GM18951 (cell line): ENCODE results near the gene GPBP1.
"Not testable (repeated sequence)": the region's sequence is repeated elsewhere in the genome, so short reads cannot be mapped to it uniquely, and the experiment has no call there.

Experiments used
- POLR2A ChIP-seq: IDR thresholded peaks from 4 replicates; pipeline ENCODE4 v1.6.1; 2011; ENCODE audit warnings: mild to moderate bottlenecking; ENCODE audit not compliant: insufficient read length, insufficient read depth; ENCODE audit errors: extremely low read depth
- in situ Hi-C: fragments of 300-500 bp; cut with MboI; formaldehyde crosslinking; loops from one replicate; pipeline ENCODE4 v1.12.0; 2022; ENCODE audit warnings: low sequenced_read_pairs, mixed read lengths, inconsistent platforms; ENCODE audit not compliant: unreplicated experiment

GPBP1 gene

DNA sequence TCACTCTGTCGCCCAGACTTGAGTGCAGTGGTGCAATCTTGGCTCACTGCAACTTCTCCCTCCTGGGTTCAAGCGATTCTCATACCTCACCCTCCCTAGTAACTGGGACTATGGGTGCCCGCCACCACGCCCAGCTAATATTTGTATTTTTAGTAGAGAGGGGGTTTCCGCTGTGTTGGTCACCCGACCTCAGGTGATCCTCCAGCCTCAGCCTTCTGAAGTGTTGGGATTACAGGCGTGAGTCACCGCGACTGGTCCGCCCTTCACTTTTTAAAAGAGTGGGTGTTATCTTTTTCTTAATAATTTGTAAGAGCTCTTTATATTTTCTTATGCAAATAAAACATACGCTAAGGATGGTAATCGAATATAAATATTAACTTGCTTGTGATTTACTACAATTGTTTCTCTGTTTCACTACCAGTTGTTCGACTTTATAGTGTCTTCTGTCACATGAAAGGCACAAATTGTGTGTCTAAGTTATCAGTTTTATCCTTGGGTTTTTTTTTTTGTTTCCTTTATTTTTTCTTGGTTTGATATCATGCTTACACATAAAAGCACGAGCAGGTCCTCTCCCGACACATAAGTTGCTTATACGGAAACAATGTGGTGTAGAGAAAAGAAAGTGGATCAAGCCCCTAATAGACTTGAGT is 1.9 kb upstream of the GPBP1 start:
- in situ Hi-C loops, result no loop called here
- TF ChIP-seq POLR2A, result no peak

DNA sequence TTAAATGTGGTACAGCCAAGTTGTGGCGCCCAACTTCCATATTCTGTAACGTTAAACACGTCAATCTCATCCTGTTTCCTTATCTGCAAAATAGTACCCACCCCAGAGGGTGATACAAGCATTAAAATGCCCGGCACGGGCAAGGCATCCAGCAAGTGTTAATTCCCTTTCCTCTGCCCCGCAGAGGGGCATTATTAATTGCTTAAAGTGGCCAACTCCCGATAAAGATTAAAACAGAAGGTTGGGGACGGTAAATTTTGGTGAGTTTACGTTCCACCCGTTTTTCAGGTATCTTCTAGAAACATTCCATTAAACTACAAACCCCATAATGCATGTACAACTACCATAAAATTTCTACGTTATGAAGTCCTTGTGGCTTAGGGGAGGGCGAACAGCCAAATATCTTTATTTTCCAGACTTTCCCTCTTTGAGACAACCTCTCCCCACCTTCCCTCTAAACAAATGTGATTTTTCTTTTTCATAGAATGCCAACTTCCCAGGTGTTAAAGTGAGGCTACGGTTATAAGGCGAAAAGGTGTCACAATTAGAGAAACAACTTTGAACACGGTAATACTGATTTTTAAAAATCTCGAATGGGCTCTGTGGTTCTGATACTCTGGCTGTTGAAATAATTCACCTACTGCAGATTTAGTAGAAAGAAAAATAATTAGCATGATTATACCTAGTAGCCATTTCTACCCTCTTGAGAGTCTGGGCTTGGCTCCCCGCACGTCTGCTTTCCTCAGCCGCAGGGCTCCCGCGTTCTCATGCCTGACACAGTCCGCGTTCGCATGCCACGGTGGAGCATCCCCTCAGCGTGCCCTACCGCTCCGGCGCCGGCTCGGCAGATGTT is 1.2 kb upstream of the GPBP1 start:
- in situ Hi-C loops, result no loop called here
- no peak for TF ChIP-seq POLR2A

DNA sequence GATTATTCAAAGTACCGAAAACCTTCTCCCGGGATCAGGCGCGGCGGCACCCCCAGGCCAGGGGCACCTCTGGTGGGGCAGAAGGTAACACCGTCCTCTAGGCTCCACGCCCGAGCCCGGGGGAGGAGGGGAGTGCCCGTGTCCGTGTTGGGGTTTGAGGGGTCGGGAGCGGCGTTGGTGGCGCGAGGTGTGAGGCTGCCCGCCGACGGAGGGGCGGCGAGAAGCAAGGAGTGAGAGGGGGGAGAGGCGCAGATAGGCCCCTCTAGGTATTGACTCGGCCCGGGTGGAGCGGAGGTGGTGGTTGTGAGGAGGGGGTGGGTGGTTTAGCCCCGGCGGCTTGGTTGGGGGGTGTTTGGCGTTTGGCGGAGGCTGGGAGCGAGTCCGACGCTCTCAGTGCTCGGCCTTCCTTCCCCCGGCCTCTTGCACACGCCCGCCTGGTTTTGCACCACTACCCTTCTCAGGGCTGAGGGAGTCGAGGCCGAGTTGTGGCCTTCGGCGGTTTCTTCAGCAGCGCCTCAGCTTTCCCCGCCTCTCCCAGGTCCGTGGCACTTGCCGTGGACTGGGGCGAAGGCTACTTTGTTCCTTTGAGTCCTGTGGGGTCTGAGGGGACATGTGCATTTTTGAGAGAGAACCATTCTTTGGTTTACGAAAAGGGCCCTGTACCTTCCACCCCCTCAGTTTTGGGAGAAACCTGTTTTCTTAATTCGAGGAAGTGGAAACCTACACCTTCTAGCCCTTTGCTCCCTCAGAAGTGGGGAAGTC is 450 bp downstream of the GPBP1 start:
- in situ Hi-C loops, result no loop called here
- TF ChIP-seq POLR2A, result peak; percentile 19

DNA sequence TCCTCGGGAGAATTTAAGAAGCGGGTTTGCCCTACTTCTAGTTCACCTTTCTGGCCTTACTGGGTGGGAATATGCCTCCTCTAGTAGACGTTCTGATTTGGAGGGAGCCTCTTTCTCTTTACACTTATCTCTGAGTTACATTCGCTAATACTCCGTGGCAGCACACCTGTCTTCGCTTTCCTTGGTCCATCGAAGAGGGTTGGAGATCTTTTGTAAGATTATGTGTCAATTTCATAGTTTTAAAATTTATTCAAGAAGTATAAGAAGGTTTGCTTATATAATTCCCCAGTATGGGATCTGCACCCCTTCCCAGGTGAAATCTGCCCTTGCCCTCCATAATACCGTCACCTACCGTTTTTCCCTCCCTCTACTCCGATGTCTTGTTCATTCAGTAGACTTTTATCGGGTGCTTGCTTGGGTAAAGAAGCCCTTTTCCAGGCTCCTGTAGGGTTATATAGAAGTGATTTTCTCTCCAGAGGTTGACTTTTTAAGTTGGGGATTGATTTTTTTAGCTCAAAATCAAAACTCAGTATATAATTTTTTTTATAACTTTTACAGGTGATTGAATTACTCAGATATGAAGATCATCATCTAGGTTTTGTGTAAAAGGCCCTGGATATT is 1.1 kb downstream of the GPBP1 start:
- no peak for TF ChIP-seq POLR2A
- in situ Hi-C loops, result no loop called here

- in situ Hi-C loops, result no loop called here
- TF ChIP-seq POLR2A, result no peak
Observed at GRCh38 chr5:57175551-57176309, 1.9 kb downstream of the GPBP1 start.

DNA sequence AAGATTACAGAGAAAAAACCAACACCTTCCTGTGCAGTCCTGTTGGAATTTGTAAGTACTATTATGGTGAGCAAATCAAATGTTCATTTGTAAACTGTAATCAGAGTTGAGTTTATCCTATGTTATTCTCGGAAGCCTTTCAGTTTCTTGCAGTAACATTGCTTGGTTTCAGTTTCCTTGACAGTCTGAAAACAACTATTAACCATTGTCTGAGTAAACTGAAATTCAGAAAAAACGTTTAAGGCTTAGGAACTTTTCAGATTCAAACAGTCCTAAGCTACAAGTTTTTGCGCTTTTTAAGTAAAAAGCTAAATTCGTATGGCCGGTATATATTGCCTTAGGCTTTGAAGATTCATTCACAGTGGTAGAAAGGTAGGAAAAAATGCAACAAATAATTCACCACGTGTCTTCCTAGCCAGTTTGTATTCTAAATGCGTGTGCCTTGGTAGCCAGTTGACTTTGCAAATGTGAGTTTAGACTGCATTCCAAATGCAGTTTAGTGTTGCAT is 2.5 kb downstream of the GPBP1 start:
- no peak for TF ChIP-seq POLR2A
- in situ Hi-C loops, result no loop called here

GRCh38 chr5:57177479-57178156 is 3.8 kb downstream of the GPBP1 start:
- TF ChIP-seq POLR2A, result no peak
- in situ Hi-C loops, result no loop called here

DNA sequence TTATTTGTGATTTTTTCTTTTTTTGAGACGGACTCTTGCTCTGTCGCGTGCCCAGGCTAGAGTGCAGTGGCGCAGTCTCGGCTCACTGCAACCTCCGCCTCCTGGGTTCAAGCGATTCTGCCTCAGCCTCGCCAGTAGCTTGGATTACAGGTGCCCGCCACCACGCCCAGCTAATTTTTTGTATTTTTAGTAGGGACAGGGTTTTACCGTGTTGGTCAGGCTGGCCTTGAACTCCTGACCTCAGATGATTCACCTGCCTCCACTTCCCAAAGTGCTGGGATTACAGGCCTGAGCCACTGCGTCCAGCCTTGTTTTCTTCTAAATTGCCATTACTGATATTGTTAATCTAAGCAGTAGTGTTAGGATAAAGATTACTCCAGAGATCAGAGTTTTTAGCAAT is 4.4 kb downstream of the GPBP1 start:
- in situ Hi-C loops, result not testable (repeated sequence)

- no peak for TF ChIP-seq POLR2A
- in situ Hi-C loops, result no loop called here
Observed at GRCh38 chr5:57179262-57180200, 5.7 kb downstream of the GPBP1 start.

DNA sequence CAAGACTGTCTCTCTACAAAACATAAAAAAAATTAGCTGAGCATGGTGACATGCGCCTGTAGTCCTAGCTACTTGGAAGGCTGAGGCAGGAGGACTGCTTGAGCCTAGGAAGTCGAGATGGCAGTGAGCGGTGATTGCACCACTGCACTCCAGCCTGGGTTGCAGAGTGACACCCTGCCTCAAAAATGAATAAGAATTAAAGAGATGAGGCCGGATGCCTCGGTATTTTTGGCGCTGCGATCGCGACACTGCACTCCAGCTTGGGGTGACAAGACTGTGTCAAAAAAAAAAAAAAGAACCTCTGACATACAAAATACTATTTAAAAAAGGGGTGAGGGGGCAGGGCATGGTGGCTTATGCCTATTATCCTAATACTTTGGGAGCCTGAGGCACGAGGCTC is 7.3 kb downstream of the GPBP1 start:
- no peak for TF ChIP-seq POLR2A
- in situ Hi-C loops, result no loop called here

DNA sequence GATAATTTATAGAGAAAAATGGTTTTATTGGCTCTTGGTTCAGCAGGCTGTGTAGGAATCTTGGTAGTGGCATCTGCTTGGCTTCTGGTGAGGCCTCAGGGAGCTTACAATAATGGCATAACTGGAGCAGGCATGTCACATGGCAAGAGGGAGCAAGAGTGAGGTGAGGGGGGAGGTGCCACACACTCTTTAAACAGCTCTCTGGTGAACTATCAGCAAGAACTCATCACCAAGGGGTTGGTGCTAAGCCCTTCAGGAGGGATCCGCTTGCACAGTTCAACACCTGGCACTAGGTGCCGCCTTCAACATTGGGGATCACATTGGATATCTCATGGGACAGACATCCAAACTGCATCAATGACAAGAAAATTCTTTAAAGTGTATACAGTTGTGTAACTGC is 10.5 kb downstream of the GPBP1 start:
- in situ Hi-C loops, result no loop called here

More for the DNA sequence above, 10.5 kb downstream of the GPBP1 start:
- TF ChIP-seq POLR2A, result no peak
